HG03066 (cell line): ENCODE results near the gene NXPH3.
"Not testable (repeated sequence)": the region's sequence is repeated elsewhere in the genome, so short reads cannot be mapped to it uniquely, and the experiment has no call there.

Experiments used
- ATAC-seq: cut with Tn5 transposase; IDR thresholded peaks from one replicate; pipeline ENCODE4 v1.9.1; 2021; ENCODE audit warnings: low read depth; ENCODE audit not compliant: unreplicated experiment

NXPH3 gene

DNA sequence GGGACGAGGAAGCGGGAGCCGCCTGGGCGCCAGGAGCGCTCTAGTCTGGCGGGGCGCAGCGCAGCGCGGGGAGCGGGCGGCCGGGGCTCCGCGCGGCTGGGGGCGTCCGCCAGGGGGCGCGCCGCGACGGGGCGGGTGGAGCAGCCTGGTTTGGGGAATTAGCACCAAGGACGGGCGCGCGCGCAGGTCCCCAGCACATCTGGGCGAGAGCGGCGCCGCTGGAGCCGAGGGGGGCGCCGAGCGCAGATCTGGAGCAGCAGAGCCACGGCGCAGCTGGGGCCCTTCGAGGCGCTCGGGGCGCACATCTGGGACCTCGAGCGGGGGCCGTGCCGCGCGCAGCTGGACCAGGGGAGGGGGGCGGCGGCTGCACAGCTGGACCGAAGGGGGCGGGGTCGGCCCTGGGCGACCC, at the start of gene NXPH3:
TSS of gene NXPH3 (plus strand) at position 193 of the 409 bp plus-strand sequence. CDS start 349 bp downstream, outside the sequence.
- ATAC-seq, result no peak

- no peak for ATAC-seq
Observed at GRCh38 chr17:49527927-49528651, 47.6 kb upstream of the NXPH3 start.

DNA sequence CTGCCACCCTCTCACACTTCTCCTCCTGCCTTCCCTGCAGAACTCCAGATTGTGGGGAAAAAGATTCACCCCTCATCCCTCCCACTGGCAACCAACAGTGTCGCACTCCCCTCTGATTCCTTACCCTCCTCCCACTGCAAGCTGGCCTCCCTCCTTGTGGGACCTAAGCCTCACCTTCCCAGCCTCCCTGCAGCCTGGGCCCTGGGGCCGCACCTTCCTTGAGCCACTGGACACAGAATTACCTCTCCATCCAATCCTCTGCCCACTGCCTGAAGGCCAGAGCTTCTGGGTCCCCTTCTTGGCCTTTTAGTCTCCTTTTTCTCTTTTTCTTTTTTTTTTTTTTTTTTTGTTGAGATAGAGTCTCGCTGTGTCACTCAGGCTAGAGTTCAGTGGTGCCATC, 46.7 kb upstream of the NXPH3 start:
- ATAC-seq, result no peak

DNA sequence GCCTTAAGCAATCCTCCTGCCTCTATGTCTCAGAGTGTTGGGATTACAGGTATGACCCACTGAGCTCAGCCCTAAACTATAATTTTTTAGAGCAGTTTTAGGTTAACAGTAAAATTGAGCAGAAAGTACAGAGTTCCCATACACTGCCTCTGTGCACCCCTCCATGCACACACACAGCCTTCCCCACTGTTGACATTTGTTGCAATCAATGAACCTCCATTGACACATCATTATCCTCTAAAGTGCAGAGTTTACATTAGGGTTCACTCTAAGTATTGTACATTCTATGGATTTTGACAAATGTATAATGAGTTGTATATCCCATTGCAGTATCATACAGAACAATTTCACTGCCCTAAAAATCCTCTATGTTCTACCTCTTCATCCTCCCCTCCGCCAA, 45.6 kb upstream of the NXPH3 start:
- no peak for ATAC-seq

- ATAC-seq, result no peak
Observed at GRCh38 chr17:49543860-49544259, 31.8 kb upstream of the NXPH3 start.

DNA sequence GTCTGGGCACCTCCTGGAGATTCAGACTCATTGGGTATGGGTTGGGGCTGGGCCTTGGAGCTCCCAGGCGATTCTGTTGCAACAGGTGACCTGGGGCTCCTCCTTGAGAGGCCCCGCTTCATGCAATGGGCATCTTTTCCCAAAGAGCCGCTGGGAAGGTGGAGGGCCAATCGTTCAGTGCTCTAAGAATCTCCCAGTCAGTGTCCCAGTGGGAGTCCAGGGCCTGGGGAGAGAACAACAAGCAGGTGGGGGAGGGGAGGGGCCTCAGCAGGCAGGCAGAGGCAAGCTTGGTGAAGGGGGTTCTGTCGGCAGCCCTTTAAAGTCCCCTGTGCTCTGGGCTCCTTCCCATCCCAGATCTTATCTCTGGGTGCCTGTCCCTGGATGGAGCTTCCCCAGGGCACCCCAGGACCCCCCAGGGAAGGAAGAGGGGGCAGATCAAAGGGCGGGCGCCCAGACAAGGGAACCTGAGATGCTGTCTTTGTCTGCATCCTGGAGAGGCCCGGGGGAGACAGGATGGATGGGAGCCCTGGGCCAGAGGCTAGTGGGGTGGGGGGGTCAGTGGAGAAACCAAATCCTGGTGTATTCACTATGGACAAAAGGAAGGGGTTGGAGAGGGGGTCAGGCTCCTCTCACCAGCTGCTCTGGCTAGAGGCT, 30.5 kb upstream of the NXPH3 start:
- ATAC-seq, result no peak

- ATAC-seq, result no peak
Observed at GRCh38 chr17:49545806-49546545, 29.7 kb upstream of the NXPH3 start.

DNA sequence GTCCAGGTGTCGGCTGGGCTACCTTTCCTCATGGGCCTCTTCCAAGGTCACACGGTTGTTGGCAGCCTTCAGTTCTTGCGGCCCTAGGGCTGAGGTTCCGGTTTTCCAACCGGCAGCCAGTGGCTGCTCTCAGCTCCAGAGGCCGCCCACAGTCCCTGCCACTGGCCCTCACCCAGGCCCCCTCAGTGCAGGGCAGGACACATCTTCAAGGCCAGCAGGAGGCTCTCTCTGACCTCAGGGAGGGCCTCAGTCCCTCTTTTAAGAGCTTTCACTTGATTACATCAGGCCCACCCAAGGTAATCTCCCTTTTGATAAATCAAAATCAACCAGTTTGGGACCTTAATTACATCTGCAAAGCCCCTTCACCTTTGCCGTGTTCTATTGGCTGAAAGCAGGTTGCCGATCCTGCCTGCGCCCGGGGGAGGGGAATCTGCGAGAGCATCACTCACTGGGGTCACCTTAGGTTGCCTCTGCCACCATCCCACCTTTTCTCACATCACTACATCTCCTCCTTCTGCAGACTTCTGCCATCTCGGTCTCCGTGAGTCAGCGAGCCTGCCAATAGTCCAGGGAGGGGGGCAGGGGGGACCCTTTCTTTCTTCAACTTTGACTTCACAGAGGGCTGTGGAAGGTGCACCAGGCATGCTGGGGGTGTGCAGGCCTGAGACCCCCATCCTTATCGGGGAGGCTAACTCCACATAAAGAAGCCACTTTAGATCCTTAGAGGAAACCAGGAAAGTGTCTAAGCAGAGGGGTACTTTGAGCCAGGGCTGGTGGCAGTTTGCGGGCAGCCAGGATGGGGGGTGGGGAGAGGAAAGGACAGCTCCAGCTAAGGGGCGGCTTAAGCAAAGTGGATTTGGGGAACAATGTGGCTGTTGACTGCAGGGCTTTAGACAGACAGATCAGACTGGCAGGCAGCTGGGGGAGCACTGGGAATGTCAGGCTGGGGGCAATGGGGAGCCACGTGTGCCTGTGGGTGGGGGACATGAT, 28.8 kb upstream of the NXPH3 start:
- ATAC-seq, result no peak

DNA sequence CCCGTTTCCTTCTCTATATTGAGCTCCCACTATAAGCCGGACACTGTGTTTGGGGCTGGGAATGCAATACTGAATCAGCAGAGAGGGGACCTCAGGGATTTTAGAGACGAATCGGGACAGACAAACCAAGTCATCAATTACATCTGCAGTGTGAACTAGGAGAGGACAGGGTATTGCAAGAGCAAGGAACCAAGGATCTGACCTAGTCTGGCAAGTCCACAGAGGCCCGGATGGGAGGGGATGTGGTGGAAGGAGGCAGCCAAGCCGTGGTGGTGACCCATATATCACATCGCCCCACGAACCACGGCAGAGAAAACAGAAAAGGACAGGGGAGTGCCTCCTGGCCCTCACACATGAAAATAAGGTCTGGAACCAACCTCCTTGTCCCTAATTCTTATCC, 28.1 kb upstream of the NXPH3 start:
- ATAC-seq, result no peak

DNA sequence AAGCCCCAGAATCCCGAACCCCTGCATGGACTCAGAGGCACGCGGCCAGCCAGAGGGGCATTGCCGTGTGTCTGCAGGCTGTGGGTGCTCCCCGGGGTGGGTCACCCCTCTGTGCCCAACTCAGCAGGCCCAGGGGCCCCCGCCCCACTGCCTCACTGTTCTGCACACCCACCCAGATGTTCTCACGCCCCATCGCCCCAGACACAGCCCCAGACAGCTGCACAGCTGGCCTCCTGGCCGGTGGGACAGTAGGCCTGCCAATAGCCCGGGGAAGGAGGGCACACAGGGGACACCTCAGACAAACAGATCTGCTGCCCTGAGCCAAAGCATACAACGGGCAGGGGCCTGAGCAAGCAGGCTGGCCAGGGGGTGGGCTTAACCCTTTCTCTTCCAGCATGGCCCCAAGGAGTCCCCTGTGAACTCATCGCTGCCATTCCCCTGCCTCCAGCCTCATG, 27.6 kb upstream of the NXPH3 start:
- no peak for ATAC-seq

DNA sequence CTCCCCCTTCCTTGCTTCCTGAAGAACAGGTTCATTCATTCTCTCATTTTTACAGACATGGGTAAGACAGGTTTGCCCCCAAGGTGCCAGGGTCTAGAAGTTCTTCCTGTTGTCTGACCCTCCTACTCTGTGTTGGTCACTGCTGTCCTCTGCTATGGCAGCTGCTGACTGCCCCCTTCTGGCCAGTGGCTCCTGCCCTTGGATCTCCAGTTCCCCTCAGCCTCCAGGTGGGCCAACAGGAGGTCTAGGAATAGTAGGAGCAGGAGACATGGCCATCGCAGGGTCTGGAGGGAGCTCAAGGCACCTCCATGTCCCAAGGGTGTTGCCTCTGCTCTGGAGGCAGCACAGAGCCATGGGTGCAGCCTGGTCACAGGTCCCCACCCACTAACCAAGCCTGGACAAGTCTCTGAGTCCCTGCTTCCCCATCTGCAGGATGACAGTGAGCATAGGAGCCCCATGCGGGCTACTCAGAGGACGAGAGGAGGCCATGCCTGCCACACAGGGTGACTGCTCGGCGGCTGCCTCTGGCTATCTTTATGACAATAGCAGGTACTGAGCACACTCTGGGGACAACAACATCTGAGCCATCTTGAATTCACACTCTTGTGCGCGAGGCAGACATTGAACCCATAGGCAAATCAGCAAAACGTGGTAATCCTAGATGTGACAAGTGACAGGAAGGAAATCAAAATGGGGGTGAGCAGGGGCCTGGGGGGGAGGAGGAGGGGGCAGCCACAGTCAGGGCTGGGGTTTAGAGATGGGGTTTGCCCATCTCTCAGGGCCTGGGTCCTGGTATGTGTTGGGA, 27.0 kb upstream of the NXPH3 start:
- no peak for ATAC-seq

- no peak for ATAC-seq
Observed at GRCh38 chr17:49549311-49549605, 26.4 kb upstream of the NXPH3 start.

- ATAC-seq, result no peak
Observed at GRCh38 chr17:49549691-49550678, 25.7 kb upstream of the NXPH3 start.

DNA sequence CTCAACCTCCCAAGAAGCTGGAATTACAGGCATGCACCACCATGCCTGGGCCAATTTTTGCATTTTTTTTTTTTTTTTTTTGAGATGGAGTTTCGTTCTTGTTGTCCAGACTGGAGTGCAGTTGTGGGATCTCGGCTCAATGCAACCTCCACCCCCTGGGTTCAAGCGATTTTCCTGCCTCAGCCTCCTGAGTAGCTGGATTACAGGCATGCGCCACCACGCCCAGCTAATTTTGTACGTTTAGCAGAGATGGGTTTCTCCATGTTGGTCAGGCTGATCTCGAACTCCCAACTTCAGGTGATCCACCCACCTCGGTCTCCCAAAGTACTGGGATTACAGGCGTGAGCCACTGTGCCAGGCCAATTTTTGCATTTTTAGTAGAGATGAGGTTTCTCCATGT, 24.9 kb upstream of the NXPH3 start:
- ATAC-seq, result not testable (repeated sequence)

- no peak for ATAC-seq
Observed at GRCh38 chr17:49551221-49552069, 24.2 kb upstream of the NXPH3 start.

DNA sequence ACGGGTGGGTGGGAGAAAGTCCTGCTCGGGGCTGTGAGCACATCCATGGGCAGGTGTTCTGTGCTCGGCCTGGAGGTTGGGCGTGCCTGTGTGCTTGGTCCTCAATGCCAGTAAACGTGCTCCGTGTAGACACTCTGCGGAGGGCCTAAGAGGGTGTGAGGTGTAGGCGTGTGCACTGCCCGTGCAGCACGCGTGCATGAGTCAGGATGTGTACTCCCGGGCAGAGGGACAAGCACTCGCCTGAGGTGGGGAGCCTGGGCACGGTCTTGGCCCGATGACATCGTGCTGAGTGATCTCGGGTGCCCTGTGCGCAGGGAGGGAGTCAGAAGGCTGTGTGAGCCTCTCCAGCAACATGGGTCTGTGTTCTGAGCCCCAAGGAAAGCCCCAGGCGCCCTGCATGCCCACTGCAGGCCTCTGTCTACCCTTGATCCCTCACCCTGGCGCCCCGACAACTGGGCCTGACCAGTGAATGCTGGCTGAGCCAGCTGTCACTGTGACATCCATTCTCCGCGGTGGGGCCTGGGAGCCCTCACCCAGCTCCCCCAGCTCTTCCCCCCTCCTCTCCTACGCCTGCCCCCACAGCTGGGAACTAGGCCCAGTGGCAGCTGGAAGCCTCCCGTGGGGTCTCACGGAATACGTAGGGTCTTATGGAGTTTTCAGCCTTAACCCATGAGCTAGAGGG, 23.5 kb upstream of the NXPH3 start:
- no peak for ATAC-seq

DNA sequence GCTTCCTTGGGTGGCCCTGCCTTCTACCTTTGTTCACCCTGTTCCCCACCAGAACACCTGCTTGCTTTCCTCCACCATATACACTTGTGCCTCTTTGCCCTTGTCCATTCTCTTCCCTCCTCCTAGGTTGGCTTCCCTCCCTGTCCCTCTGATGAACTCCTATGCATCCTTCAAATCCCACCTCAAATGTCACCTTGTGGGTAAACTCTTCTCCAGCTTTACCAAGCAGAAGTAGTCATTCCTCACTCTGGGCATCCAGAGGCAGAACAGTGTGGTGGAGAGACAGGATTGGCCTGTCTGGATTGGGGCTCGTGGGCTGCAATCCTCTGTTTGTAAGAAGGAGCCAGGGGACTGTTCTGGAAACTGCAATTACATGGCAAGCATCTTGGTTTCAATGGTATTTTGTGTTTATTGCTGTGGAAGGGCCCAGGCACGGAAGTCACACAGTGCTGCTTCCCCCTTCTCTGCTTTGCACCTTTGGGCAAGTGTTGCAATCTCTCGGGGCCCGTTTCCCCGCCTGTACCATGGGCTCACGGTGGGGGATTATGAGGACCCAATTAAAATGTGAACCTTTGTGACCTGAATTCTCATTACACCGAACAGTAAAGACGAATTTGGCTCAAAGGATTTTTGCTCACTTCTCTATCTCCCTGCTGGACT, 21.9 kb upstream of the NXPH3 start:
- ATAC-seq, result no peak
